GM21723 (cell line): ENCODE measurements around the gene UPK3BL2.
"Not testable (repeated sequence)": the region's sequence is repeated elsewhere in the genome, so short reads cannot be mapped to it uniquely, and the experiment has no call there.

ENCODE experiments used
- ATAC-seq: cut with Tn5 transposase; IDR thresholded peaks from one replicate; pipeline ENCODE4 v1.9.1; 2021; ENCODE audit warnings: mild to moderate bottlenecking, moderate library complexity; ENCODE audit not compliant: unreplicated experiment

The UPK3BL2 gene, protein sequence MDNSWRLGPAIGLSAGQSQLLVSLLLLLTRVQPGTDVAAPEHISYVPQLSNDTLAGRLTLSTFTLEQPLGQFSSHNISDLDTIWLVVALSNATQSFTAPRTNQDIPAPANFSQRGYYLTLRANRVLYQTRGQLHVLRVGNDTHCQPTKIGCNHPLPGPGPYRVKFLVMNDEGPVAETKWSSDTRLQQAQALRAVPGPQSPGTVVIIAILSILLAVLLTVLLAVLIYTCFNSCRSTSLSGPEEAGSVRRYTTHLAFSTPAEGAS

DNA sequence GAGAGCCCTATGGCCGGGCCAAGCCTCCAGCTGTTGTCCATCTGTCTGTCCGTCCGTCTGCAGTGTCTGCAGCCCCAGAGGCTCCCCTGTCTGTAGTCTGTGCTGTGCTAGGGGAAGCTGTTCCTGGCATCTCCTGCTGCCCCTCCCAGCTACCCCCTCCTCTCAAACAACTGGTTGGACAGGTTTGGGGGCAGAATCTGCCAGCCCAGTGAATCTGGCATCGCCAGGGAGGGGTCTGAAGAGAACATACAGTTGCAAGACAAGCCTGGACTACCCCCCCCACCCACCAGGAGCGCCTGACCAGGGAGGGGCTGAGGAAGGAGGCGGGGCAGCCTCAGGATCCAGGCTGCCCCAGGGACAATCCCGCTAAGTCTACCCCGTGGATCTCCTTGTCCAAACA lies at the start of gene UPK3BL2:
Gene UPK3BL2 (minus strand): TSS at position 101 of the 400 bp plus-strand sequence. CDS start 60 bp downstream, at position 41.
- ATAC-seq = not testable (repeated sequence)

DNA sequence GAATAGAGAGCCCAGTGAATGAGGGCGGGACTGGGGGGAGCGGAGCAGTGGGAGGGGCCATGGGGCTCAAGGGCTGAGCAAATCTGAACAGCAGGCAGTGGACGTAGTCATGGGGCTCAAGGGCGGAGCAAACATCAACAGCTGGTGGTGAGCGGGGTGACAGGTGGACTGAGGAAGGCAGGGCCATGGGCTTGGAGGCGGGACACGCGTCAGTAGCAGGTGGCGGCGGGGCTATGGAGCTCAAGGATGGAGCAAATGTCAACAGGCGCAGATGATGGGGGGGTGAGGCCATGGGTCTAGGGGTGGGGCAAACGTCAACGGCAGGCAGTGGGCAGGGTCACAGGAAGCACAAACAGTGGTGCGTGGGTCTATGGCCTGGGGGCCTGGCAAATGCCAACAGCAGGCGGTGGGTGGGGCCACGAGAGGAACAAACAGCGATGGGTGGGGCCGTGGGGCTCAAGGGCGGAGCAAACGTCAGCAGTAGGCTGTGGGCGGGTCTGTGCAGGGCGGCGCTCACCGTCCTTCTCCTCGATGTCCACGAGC lies 49.1 kb upstream of the UPK3BL2 start:
- ATAC-seq = peak; percentile 48

DNA sequence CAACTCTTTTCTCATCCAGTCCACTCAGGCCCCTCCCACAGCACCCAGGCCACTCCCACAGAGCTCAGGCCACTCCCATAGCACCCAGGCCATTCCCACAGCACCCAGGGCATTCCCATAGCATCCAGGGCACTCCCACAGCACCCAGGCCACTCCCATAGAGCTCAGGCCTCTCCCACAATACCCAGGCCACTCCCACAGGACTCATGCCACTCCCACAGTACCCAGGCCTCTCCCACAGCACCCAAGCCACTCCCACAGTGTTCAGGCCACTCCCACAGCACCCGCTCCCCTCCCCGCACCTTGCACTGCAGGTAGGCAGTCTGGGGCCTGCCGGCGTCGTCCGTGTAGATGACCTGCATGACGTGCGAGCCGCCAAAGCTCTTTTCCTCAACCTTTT lies 46.4 kb upstream of the UPK3BL2 start:
- ATAC-seq = peak; percentile 48

DNA sequence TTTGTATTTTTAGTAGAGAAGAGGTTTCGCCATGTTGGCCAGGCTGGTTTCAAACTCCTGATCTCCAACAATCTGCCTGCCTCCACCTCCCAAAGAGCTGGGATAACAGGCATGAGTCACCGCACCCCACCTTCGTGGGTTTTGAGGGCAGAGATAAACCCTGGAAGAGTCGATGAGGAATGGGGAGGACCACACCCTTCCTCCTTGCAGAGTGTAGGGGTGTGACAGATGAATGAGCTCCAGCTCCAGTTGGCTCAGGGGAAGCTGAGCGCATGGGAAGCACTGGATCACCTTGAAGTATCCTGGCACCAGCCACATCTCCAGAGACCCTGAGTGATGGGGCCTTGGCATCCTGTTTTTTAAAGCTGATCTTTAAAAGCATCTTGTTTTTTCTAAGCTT lies 40.0 kb upstream of the UPK3BL2 start:
- ATAC-seq = not testable (repeated sequence)

DNA sequence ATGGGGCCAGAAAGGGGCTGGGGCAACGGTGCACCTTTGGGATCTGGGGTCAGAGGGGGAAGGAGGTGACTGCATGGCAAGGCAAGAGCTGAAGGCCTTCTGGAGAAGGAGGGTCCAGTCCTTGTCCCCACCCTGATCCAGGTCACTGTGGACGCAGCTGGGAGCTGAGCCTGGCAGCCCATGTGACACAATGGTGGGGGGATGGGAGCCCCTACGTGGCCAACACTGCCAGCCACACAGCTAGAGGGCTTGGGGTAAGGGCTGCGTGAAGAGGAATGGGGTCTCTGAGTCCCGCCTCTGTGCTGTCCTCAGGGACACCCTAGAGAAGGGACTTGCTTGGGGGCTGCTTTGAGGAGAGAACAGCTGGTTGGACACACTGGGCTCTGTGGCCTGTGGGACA lies 38.2 kb upstream of the UPK3BL2 start:
- not testable (repeated sequence) for ATAC-seq

DNA sequence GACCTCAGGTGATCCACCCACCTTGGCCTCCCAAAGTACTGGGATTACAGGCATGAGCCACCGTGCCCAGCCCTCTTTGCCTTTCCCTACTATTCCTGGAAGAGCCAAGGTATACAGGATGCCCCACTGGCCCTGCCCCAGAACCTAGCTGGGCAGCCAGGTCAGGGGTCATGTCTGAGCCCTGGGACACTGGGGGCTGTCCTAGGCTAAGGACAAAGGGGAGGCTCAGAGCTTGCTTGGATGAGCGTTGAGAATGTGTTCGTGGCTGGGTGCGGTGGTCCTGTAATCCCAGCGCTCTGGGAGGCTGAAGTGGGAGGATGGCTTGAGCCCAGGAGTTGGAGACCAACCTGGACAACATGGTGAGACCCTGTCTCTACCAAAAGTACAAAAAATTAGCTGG lies 35.0 kb upstream of the UPK3BL2 start:
- not testable (repeated sequence) for ATAC-seq

DNA sequence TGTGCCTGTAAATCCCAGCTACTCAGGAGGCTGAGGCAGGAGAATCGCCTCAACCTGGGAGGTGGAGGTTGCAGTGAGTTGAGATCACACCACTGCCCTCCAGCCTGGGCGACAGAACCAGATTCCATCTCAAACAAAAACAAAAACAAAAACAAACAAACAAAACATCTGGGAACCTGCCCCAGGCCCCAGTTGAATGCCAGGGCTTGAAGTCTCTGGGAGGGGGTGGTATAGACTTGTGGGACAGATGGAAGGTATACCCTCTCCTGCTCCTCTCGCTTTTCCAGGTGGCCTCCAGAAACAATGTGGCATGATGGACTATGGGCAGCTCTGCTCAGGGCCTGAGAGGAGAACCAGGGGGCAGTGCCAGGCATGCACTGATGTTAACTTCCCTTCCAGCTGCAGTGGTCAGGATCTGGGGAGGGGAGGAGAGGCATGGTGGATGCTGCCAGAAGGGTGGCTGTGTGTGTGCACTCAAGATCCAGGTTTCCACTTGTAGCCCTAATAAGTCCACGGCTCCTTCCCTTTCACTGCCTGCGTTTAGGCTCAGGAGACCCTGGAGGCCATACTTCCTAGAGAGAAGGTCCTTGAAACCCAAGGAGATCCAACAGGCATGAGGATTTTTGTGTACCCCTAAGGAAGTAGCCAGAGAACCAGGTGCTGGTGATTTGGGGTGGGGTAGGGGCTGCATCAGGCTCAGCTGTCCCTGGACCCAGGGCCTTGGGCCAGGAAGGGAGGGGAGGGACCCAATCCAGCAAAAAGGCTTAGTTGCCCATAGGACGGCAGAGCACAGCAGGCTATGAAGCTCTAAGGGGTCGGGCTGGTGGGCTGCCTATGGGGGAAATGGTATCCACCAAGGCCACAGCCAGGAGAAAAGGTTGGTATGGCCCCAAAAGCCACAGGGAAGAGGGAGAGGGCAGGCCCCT lies 34.1 kb upstream of the UPK3BL2 start:
- not testable (repeated sequence) for ATAC-seq

DNA sequence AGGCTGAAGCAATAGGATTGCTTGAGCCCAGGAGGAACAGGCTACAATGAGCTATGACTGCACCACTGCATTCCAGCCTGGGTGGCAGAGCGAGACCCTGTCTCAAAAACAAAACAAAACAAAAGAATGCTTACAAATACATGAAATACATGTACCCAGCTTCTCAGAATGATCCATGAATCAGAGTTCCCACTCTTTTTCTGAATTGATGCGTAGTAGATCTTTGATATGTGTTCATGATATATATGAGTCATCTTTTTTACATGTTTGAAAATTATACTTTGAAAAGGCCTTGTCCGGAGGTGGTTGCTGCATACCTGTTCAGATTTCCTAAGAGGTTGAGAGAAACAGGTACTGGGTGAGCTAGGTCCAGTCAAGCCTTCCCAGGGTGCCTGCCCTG lies 32.9 kb upstream of the UPK3BL2 start:
- not testable (repeated sequence) for ATAC-seq

DNA sequence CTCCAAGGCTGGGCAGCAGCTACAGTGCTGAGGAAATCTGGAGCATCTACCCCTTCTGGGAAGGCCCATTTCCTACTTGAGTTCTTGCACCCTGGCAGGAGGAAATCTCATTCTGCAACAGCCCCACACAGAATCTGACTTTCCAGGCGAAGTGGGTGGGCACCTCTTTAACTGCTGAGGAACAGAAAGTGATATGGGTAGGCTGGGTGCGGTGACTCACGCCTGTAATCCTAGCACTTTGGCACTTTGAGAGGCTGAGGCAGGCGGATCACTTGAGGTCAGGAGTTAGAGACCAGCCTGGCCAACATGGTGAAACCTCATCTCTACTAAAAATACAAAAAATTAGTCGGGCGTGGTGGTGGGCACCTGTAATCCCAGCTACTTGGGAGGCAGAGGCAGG lies 31.1 kb upstream of the UPK3BL2 start:
- ATAC-seq = not testable (repeated sequence)

DNA sequence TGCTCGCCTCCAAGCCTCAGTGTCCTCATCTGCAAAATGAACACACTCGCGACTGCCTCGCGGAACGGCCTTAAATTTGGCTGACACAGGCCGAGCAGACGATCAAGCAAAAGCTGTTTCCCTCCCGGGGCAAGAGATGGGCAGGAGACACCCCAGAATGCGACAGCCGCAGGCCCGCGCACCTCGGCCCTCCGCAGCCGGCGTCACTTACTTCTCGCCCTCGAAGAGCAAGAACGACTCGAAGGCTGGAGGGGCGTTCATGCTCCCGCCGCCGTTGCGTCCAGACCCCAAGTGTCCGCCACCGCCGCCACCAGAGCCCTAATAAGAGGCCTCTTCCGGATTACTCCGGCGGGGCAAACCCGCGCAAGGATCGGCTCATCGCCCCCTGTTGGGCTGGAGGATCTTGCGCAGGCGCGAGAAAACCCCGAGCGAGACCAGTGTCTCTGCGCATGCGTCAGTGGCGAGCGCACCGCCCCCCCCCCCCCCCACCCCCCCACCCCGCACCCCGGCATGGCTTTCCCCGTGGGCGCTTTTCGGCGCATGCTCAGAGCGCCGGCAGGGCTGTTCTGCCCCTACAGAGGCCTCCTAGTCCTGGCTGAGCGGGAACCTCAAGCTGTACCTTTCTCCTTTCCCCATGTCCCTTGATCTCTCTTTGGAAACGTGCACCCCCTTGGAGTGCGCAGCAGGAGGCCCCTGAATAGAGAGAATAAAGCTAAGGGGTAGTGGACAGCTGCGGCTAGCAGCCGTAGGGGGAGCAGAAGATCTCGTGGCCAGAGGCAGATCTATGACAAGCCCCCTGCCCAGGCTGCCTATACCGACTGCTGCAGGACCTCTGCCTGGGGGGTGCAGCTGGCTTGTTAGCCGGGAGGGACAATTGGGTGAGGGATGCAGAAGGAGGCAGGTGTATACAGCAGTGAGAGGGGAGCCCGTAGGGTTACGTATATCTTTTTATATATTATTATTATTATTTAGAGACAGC lies 29.1 kb upstream of the UPK3BL2 start, which contains the start of gene POLR2J3:
Gene POLR2J3 (minus strand): TSS at position 323 of the 979 bp plus-strand sequence. CDS start 62 bp downstream, at position 261.
- peak; percentile 89 for ATAC-seq

DNA sequence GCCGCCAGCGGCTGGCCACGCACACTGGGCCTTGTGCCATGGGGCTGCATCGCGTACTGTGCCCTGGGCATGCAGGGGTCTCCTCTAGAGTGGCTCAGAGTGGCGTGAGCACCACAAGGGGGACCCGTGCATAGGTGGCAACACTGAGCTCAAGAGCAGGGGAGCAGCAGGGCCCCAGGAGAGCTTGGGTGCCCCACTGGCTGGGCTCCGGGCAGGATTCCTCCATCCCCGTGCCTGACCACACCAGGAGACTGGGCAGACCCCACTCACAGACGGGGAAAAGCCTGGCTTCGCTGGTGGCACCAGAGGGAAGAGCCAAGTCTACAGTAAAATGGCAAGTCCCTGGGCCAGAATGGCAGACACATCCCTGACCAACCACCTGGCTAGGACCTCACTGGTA lies 25.1 kb upstream of the UPK3BL2 start:
- ATAC-seq = not testable (repeated sequence)

DNA sequence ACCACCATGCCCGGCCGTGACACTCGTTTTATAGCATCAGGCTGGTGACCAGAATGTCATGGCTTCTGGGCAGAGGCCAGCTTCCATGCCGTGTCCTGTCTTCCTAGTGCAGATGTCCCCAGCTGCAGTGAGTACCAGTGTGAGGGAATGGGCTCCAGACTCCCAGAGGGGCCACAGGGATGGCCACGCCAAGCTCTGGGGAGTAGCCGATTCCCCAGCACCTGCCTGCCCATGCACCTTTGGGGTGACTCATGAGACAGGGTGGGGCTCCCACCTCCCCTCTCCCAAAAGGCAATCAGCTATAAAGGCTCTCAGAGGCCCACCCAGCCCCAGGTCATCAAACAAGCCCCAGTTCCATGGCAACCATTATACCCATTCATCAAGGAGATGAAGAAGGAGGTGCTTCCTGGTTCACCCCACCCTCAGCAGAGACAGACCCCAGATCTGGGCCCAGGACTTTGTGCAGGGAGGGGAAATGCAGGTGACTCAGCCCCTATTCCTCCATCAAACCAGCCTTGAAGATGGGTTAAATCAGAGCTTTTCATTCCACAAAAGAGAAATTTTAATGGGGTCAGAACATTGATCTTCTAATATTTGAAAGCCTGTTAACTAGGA lies 7.4 kb upstream of the UPK3BL2 start, which contains the start of gene SPDYE2:
Gene SPDYE2 (plus strand): TSS at position 419 of the 615 bp plus-strand sequence. CDS start 2,030 bp downstream, outside the sequence.
- ATAC-seq = not testable (repeated sequence)

DNA sequence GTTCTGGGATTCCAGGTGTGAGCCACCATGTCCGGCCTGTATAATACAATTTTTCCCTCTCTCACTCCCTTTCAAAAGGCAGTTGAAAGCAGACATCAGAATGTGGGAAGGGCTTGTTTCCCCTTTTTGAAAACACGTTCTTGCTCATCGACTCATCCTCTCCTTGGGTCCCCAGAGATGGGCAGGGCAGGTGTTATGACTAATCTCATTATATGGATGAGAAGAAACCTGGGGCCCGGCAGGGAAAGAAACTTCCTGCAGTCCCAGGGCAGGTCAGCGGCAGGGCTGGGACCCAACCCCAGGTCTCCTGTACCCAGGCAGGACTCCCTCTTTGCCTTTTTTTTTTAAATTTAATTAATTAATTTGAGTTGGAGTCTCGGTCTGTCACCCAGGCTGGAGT lies 2.9 kb upstream of the UPK3BL2 start:
- ATAC-seq = peak; percentile 81

DNA sequence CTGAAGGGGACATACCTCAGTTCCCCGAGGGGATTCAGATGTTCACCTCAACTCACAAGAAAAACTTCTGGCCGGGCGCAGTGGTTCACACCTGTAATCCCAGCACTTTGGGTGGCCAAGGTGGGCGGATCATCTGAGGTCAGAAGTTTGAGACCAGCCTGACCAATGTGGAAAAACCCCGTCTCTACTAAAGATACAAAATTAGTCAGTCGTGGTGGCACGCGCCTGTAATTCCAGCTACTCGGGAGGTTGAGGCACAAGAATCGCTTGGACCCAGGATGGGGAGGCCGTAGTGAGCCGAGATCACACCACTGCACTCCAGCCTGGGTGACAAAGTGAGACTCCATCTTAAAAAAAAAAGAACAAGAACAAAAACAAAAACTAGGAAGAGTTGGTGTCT lies 1.8 kb upstream of the UPK3BL2 start:
- ATAC-seq = not testable (repeated sequence)

DNA sequence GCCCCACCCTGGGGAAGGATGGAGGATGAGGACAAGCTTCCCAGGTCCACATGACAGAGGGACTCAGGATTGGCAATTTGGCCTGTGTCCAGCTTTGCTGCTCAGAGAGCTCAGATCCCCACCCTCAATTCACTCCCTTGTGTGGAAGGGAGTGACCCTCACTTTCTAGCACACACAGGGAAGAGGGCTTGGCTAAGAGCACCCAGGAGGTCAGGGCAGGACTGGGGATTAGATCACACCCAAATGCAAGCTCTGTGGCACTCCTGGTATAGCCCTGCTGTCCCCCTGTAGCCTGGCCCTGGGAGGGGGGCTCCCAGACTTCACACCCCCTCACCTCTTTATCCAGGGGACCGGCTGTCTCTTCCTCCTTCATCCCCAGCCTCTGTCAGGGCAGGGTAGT lies 876 bp upstream of the UPK3BL2 start:
- ATAC-seq = not testable (repeated sequence)

DNA sequence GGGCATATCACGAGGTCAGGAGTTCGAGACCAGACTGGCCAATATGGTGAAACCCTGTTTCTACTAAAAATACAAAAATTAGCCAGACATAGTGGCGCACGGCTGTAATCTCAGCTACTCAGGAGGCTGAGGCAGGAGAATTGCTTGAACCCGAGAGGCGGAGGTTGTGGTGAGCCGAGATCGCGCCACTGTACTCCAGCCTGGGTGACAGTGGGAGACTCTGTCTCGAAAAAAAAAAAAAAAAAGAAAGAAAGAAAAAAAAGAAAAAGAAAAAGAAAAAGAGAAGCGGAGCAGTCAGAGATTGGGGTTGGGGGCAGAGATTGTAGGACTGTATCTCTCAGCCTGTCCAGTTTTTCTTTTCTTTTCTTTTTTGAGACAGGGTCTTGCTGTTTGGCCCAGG lies 725 bp downstream of the UPK3BL2 start:
- ATAC-seq = not testable (repeated sequence)

DNA sequence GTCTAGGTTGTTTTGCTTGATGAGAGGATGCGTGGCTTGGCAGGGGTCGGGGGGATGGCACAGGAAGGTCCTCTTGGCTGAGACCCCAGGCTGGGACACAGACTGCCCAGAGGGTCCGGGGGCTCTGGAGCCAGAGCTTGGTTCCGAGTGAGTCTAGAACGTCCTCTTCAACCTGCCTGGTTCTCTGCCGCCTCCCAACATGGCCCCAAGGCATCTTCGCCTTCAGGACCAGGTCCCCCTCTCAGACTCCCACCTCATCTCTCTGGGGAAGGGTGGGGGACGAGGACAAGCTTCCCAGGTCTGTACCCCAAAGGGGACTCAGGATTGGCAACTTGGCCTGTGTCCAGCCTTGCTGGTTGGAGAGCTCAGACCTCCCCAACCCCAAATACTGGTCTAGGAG lies 1.4 kb downstream of the UPK3BL2 start:
- not testable (repeated sequence) for ATAC-seq

DNA sequence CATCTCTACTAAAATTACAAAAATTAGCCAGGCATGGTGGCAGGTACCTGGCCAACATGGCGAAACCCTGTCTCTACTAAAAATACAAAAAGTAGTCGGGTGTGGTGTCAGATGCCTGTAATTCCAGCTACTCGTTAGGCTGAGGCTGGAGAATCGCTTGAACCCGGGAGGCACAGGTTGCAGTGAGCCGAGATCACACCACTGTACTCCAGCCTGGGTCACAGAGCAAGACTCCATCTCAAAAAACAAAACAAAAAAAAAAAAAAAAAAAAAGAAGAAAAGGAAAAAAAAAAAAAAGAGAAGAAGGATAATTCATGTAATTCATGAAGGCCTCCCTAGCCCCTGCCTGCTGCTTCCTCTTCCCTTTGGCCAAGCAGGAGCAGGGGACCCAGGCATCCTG lies 2.9 kb downstream of the UPK3BL2 start:
- ATAC-seq = not testable (repeated sequence)

DNA sequence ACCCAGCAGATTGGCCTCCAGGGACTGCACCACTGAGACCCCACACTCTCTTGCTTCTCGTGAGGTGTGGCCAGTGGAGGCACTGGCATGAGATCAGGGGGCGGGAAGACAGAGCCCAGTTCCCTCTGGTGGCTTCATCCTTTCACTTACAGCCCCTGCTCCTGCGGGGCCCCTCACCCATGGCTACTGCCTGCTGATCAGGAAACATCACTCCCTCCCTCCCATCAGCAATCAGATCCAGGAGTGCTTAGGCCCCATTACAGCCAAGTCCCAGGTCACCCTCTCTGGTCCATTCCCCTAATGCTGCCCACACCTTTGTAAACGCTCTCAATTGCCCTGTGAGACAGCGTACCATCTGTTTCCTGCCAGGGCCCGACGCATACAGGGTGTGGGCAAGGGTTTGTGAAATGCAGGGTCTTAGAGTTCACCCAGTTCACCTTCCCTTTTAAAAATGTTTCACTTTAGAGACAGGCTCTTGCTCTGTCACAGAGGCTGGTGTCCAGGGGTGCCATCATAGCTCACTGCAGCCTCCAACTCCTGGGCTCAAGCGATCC lies 8.4 kb downstream of the UPK3BL2 start:
- not testable (repeated sequence) for ATAC-seq
